OCI-LY7 (cell line): Measurements from ENCODE around the gene CHD5. TPM values are rescaled to one million over a fixed set of nuclear protein-coding genes. Genes with fewer than 3 reads are reported as not detected.

Experiments
- BruUV-seq: library from RNA; stranded (reverse); fragments of 400-500 nt; replicated peaks from 2 replicates; lab custom pipeline; 2021; lab: Mats Ljungman, UMichigan
- CTCF ChIA-PET: fragments of 300-600 bp; sonication (Branson Sonifier 250); formaldehyde crosslinking; loops from one replicate; lab custom pipeline; 2022; ENCODE audit warnings: antibody characterized with exemption; ENCODE audit not compliant: unreplicated experiment; lab: Charles Lee
- POLR2A ChIA-PET: fragments of 300-600 bp; sonication (Branson Sonifier 250); formaldehyde crosslinking; loops from one replicate; lab custom pipeline; 2022; ENCODE audit warnings: antibody characterized with exemption; lab: Charles Lee
- DNase-seq: peaks from one replicate; pipeline ENCODE4 v3.0.0-alpha.2; 2015; ENCODE audit warnings: low spot score
- H2AFZ ChIP-seq: fragments of 200-600 bp; sonication (generic), shearing (Covaris generic); 2 replicates; pipeline ENCODE4 v1.6.1; 2014; ENCODE audit warnings: mild to moderate bottlenecking, antibody characterized with exemption, low read length, moderate library complexity
- H3K27ac ChIP-seq: fragments of 200-600 bp; sonication (generic); 2 replicates; pipeline ENCODE4 v1.5.1; 2014; ENCODE audit warnings: mixed run types, low read depth, mild to moderate bottlenecking, moderate library complexity, low read length, inconsistent platforms; ENCODE audit not compliant: poor library complexity, severe bottlenecking
- H3K36me3 ChIP-seq: fragments of 200-600 bp; sonication (generic); 2 replicates; pipeline ENCODE4 v1.6.1; 2014; ENCODE audit warnings: mild to moderate bottlenecking, antibody characterized with exemption, low read length, moderate library complexity, mixed read lengths; ENCODE audit not compliant: insufficient read depth
- H3K4me1 ChIP-seq: fragments of 200-600 bp; sonication (generic); 2 replicates; pipeline ENCODE4 v1.5.1; 2014; ENCODE audit warnings: mild to moderate bottlenecking, low read length; ENCODE audit not compliant: insufficient read depth, poor library complexity, severe bottlenecking
- H3K4me2 ChIP-seq: fragments of 200-600 bp; sonication (generic); 2 replicates; pipeline ENCODE4 v1.6.1; 2014; ENCODE audit warnings: mild to moderate bottlenecking, low read length
- H3K4me3 ChIP-seq: fragments of 200-600 bp; sonication (generic); 2 replicates; pipeline ENCODE4 v1.5.1; 2014; ENCODE audit warnings: mild to moderate bottlenecking, low read depth, low read length; ENCODE audit not compliant: poor library complexity, severe bottlenecking
- H3K79me2 ChIP-seq: fragments of 200-600 bp; sonication (generic); 2 replicates; pipeline ENCODE4 v1.6.1; 2016; ENCODE audit warnings: low read depth, mild to moderate bottlenecking, low read length, moderate library complexity, mixed read lengths; ENCODE audit not compliant: insufficient read depth
- H3K9me2 ChIP-seq: fragments of 200-600 bp; sonication (generic); 2 replicates; pipeline ENCODE4 v1.6.1; 2016; ENCODE audit warnings: mild to moderate bottlenecking, low read length, mixed read lengths; ENCODE audit not compliant: insufficient read depth
- H3K9me3 ChIP-seq: fragments of 200-600 bp; sonication (generic); 2 replicates; pipeline ENCODE4 v1.6.1; 2014; ENCODE audit warnings: mild to moderate bottlenecking, mixed run types, low read length, mixed read lengths
- H4K20me1 ChIP-seq: fragments of 200-600 bp; sonication (generic); 2 replicates; pipeline ENCODE4 v1.6.1; 2014; ENCODE audit warnings: mild to moderate bottlenecking, antibody characterized with exemption, low read length, moderate library complexity, mixed read lengths; ENCODE audit not compliant: insufficient read depth
- CTCF ChIP-seq: fragments of 200-600 bp; sonication (generic); conservative IDR thresholded peaks from 2 replicates; pipeline ENCODE4 v1.5.1; 2014; ENCODE audit warnings: mild to moderate bottlenecking, antibody characterized with exemption, low read length, moderate library complexity, mixed read lengths
- EZH2phosphoT487 ChIP-seq: fragments of 200-600 bp; sonication (generic); IDR thresholded peaks from 2 replicates; pipeline ENCODE4 v1.6.1; 2018; ENCODE audit warnings: low read depth, borderline replicate concordance, mild to moderate bottlenecking, mixed run types, antibody characterized with exemption, low read length, moderate library complexity, mixed read lengths
- intact Hi-C: fragments of 100-400 bp; cut with micrococcal nuclease; formaldehyde crosslinking; loops from one replicate; pipeline ENCODE4 v1.10.0; 2022; ENCODE audit not compliant: unreplicated experiment
- total RNA-seq, 2 experiments: library from RNA; depleted of rRNA in 1 of 2; stranded (reverse); fragments of >200 nt in 1 of 2; shearing (Covaris generic) in 1 of 2; gene quantifications; 2 replicates each; pipeline ENCODE4 v1.2.3, GENCODE V29; 2014 to 2022

Gene CHD5
- total RNA-seq, 2 experiments from 2014 or later: 0.19 to 0.38 TPM

DNA sequence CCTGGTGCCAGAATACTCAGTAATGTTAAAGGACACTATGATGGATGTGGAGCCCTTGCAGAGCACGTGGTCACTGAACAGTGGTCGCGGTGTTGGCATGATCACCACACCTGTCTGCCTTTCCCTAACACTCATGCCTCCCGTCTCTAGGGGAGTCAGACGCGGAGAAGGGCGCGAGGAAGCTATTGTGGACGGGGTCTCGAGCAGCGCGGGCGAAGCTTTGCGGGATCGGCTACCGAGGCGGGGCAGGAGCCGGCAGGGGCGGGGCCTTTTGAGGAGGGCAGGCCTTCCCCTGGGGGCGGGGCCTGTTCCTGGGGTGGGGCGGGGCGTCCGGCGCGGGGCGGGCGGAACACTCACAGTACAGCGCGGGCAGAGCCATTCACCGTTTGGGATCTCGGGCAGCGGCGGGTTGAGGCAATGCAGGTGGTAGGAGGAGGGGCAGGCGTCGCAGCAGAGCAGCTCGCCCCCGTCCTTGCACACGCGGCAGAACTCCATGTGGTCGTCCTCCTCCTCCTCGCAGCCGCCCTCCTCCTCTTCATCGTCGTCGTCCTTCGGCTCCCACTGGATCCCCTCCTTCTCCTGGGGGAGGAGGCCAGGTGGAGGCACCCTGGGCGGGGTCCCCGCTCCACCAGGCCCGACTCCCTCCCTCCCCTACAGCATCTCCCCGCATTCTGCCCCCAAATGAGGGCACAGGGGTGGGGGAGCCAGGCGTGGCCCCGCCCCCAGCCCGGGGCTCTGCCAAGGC lies 31.5 kb downstream of the CHD5 start:
- Histone ChIP-seq H2AFZ (no peak overlapping the region), H3K4me2 (peak overlapping the region; percentile 44), H3K27ac (no peak overlapping the region), H3K36me3 (no peaks in the 10 kb centered on the region), H3K9me2 (no peaks in the 10 kb centered on the region), H3K4me1 (no peaks in the 10 kb centered on the region), H4K20me1 (no peaks in the 10 kb centered on the region), H3K4me3 (no peak overlapping the region), H3K79me2 (no peaks in the 10 kb centered on the region), H3K9me3 (no peaks in the 10 kb centered on the region)
- no TSS peak for BruUV-seq
- DNase-seq: peak; percentile 37
- intact Hi-C loops: no loop called here
- no peak for TF ChIP-seq EZH2phosphoT487
- TF ChIP-seq CTCF: no peak
- POLR2A ChIA-PET: no interaction called here
- CTCF ChIA-PET: no interaction called here

- BruUV-seq: no TSS peak
- DNase-seq: no peak
- POLR2A ChIA-PET: no interaction called here
- H3K36me3 ChIP-seq: no peaks in the 10 kb centered on the region
- H3K4me1 ChIP-seq: no peaks in the 10 kb centered on the region
- H3K4me2 ChIP-seq: no peak overlapping the region
- H2AFZ ChIP-seq: no peak overlapping the region
- TF ChIP-seq EZH2phosphoT487: no peak
- TF ChIP-seq CTCF: no peak
- H3K4me3 ChIP-seq: no peak overlapping the region
- intact Hi-C loops: no loop called here
- no peaks in the 10 kb centered on the region for H4K20me1 ChIP-seq
- H3K9me3 ChIP-seq: no peaks in the 10 kb centered on the region
- no peaks in the 10 kb centered on the region for H3K9me2 ChIP-seq
- H3K27ac ChIP-seq: no peak overlapping the region
- H3K79me2 ChIP-seq: no peaks in the 10 kb centered on the region
- CTCF ChIA-PET: no interaction called here
Measured at GRCh38 chr1:6145864-6146410, 34.2 kb downstream of the CHD5 start.

DNA sequence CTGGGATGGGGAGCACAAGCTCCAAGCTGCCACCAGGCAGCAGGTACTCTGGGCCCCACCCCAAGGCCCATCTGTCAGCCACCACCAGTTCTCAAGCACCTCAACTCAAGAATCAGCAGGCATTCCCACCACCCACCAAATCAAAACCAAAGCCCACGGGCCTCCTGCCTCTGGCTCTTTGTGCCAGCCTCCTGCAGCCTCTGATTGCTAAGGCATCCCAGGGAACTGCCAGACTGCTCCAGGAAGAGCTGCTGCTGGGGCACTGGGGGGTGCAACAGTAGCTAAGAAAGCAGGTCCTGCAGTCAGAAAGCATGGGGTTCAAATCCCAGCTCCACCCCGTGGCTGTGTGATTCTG lies 34.7 kb downstream of the CHD5 start:
- no peak for DNase-seq
- Histone ChIP-seq H3K4me2 (no peak overlapping the region), H3K9me3 (no peaks in the 10 kb centered on the region), H3K36me3 (no peaks in the 10 kb centered on the region), H3K9me2 (no peaks in the 10 kb centered on the region), H2AFZ (no peak overlapping the region), H4K20me1 (no peaks in the 10 kb centered on the region), H3K79me2 (no peaks in the 10 kb centered on the region), H3K4me3 (no peak overlapping the region), H3K27ac (no peak overlapping the region), H3K4me1 (no peaks in the 10 kb centered on the region)
- intact Hi-C loops: no loop called here
- CTCF ChIA-PET: no interaction called here
- no TSS peak for BruUV-seq
- TF ChIP-seq EZH2phosphoT487 (no peak), CTCF (no peak)
- POLR2A ChIA-PET: no interaction called here
